ENCODE measurements around the gene HDAC6. TPM values are rescaled to one million over a fixed set of nuclear protein-coding genes. Genes with fewer than 3 reads are reported as not detected.
"Not testable (repeated sequence)": the region's sequence is repeated elsewhere in the genome, so short reads cannot be mapped to it uniquely, and the experiment has no call there.

HDAC6 gene
- polyA plus RNA-seq, 3 donors from 2014 or later, result 13.2 to 22.9 (median 13.5) TPM

- H3K36me3 Mint-ChIP-seq, result no peaks in the 10 kb centered on the region
- no peak overlapping the region for H3K4me3 Mint-ChIP-seq
- H3K9me3 Mint-ChIP-seq, result no peaks in the 10 kb centered on the region
- H3K27ac Mint-ChIP-seq, result no peak overlapping the region
- H3K4me1 Mint-ChIP-seq, result no peaks in the 10 kb centered on the region
- DNase-seq, result no peak
- peaks cover 0 to 12% (median 3%) of the 10 kb centered on the region in 3 donors for H3K27me3 Mint-ChIP-seq (ENCODE audit: low read depth in 3 of 3)
Observed at GRCh38 chrX:48794911-48795515, 6.9 kb upstream of the HDAC6 start.

DNA sequence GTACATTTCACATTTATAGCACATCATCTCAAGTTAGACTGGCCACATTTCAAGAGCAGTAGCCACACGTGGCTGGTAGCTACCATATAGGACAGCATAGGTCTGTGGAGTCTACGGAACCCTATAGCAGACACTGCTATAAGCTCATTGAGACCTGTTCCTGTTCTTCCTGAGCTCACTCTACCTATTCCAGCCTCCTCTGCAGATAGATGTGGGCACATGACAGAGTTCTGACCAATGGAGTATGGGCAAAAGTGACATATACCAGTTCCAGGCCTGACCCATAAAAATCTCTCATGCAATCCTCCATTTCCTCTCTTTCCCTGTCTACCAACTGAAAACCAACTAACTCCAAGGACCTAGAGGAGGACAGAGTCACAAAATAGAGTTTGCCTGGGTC lies 3.5 kb upstream of the HDAC6 start:
- peaks cover 7 to 26% (median 13%) of the 10 kb centered on the region in 3 donors for H3K27me3 Mint-ChIP-seq (ENCODE audit: low read depth in 3 of 3)
- peaks cover 19 to 20% of the 10 kb centered on the region in 2 donors for H3K4me1 Mint-ChIP-seq
- H3K4me3 Mint-ChIP-seq, result no peak overlapping the region
- H3K36me3 Mint-ChIP-seq, result no peaks in the 10 kb centered on the region
- H3K9me3 Mint-ChIP-seq, result no peaks in the 10 kb centered on the region
- DNase-seq, result no peak
- no peak overlapping the region for H3K27ac Mint-ChIP-seq

DNA sequence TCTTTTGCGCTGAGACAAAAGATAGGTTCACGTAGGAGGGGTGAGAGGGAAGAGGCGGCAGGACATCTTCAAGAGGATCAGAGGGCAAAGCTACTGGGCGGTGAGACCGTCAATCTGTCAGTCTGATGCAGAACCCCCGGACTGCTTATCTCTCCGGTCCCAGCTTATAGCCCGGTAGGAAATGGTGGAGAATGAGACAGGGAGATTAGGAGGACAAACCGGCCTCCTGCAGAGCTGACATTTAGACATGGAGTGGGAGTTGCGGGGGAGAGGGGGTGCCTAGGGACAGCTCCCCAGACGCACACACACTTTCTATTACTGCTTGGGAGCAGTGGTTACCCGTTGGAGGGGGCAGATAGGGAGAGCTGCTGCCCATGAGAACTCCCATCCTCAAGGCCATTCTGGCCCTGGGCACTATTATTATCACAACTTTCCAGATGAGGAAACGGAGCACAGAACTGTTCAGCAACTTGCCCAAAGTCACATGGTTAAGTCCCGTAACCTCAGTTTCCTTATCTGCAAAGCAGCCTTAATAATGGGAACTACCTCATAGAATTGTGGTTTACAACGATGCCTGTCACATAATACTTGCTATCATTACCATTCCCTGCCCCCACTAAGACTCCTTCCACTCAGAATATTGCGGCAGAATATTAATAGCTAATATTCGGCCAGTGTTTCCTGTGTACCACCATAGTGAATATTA lies 1.1 kb upstream of the HDAC6 start:
- peak overlapping the region; percentile 93 to 96 (median 95) for H3K4me3 Mint-ChIP-seq
- no peak for DNase-seq
- peak overlapping the region; percentile 97 to 99 (median 98) for H3K27ac Mint-ChIP-seq
- peaks cover 19 to 20% of the 10 kb centered on the region in 2 donors for H3K4me1 Mint-ChIP-seq
- peaks cover 0 to 6% (median 4%) of the 10 kb centered on the region in 3 donors for H3K36me3 Mint-ChIP-seq
- peaks cover 9 to 25% (median 14%) of the 10 kb centered on the region in 3 donors for H3K27me3 Mint-ChIP-seq (ENCODE audit: low read depth in 3 of 3)
- peaks cover 0 to 3% (median 0%) of the 10 kb centered on the region in 6 donors for H3K9me3 Mint-ChIP-seq

DNA sequence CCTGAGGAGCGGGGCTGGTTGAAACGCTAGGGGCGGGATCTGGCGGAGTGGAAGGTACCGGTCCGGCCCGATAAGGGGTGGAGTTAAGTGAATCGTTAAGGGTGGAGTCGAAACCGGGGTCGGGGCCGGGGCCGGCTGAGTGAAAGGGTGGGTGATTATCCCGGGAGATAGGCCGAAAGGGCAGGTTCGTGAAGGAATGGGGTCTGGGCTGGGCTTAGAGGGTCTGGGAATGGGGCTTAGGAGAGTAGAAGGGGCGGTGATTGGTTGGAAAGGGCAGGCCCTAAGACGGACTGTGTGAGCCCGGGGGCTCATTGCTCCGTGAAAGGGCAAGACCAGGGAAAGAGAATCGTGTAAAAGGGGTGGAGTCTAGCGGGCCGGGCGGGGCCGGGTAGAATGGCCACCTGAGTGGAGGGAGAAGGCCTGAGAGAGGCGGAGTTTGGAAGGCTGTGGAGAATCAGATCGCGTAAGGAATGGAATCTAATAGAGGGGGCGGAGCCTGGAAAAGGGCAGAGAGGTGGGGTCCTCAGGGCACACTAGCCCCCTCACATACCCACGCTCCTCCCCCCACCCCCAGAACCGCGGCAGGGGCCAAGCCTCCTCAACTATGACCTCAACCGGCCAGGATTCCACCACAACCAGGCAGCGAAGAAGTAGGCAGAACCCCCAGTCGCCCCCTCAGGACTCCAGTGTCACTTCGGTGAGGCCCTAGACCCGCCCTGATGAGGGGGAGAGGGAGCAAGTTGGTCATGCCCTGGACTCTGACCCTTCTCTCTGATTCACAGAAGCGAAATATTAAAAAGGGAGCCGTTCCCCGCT lies 430 bp downstream of the HDAC6 start:
- Mint-ChIP-seq H3K27me3 (ENCODE audit: low read depth in 3 of 3) (peaks cover 9 to 22% (median 14%) of the 10 kb centered on the region in 3 donors), H3K36me3 (peaks cover 0 to 6% (median 4%) of the 10 kb centered on the region in 3 donors), H3K4me3 (peak overlapping the region; percentile 93 to 96 (median 95)), H3K4me1 (peaks cover 19 to 20% of the 10 kb centered on the region in 2 donors), H3K9me3 (peaks cover 0 to 3% (median 0%) of the 10 kb centered on the region in 6 donors), H3K27ac (peak overlapping the region; percentile 94 to 99 (median 99))
- peak in 1 of 3 donors; percentile 7 for DNase-seq

GRCh38 chrX:48802905-48803200 lies 986 bp downstream of the HDAC6 start:
- no peak for DNase-seq
- H3K9me3 Mint-ChIP-seq, result peaks cover 0 to 3% (median 0%) of the 10 kb centered on the region in 6 donors
- H3K27me3 Mint-ChIP-seq (ENCODE audit: low read depth in 3 of 3), result peaks cover 9 to 22% (median 14%) of the 10 kb centered on the region in 3 donors

GRCh38 chrX:48806081-48806480 lies 4.2 kb downstream of the HDAC6 start:
- H3K36me3 Mint-ChIP-seq, result peaks cover 0 to 6% (median 4%) of the 10 kb centered on the region in 3 donors
- H3K4me1 Mint-ChIP-seq, result peaks cover 12 to 13% of the 10 kb centered on the region in 2 donors
- no peak overlapping the region for H3K27ac Mint-ChIP-seq
- H3K27me3 Mint-ChIP-seq (ENCODE audit: low read depth in 3 of 3), result peaks cover 7 to 12% (median 9%) of the 10 kb centered on the region in 3 donors
- no peak for DNase-seq
- H3K9me3 Mint-ChIP-seq, result peaks cover 0 to 3% (median 0%) of the 10 kb centered on the region in 6 donors
- H3K4me3 Mint-ChIP-seq, result no peak overlapping the region

More at GRCh38 chrX:48802905-48803200, 986 bp downstream of the HDAC6 start:
- Mint-ChIP-seq H3K4me3 (peak overlapping the region; percentile 93 to 96 (median 95)), H3K36me3 (peaks cover 0 to 6% (median 4%) of the 10 kb centered on the region in 3 donors), H3K4me1 (peaks cover 19 to 20% of the 10 kb centered on the region in 2 donors), H3K27ac (peak overlapping the region in 5 of 6 donors; percentile 75 to 99 (median 98))

- Mint-ChIP-seq H3K36me3 (no peaks in the 10 kb centered on the region), H3K4me1 (peaks cover 0 to 5% of the 10 kb centered on the region in 2 donors), H3K27me3 (ENCODE audit: low read depth in 3 of 3) (peaks cover 0 to 7% (median 0%) of the 10 kb centered on the region in 3 donors), H3K9me3 (no peaks in the 10 kb centered on the region), H3K27ac (no peak overlapping the region), H3K4me3 (no peak overlapping the region)
- no peak for DNase-seq
Observed at GRCh38 chrX:48813644-48814043, 11.8 kb downstream of the HDAC6 start.

DNA sequence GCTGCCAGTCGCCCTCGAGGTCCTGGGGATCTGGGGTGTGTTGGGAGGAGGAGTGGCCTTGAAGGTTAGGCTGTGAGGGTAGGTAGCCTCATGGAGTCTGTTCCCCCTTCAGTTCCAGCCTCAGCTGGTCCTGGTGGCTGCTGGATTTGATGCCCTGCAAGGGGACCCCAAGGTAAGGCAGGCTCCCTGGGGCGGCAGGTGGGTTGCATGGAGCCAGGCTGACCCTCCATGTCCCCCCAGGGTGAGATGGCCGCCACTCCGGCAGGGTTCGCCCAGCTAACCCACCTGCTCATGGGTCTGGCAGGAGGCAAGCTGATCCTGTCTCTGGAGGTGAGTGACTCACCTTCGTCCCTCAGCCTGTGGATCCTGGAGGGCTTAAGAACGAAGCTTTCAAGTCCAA lies 12.9 kb downstream of the HDAC6 start:
- no peak for DNase-seq
- Mint-ChIP-seq H3K4me3 (no peak overlapping the region), H3K9me3 (no peaks in the 10 kb centered on the region), H3K27ac (no peak overlapping the region), H3K36me3 (peaks cover 0 to 1% (median 0%) of the 10 kb centered on the region in 3 donors), H3K27me3 (ENCODE audit: low read depth in 3 of 3) (peaks cover under 1 to 7% (median 1%) of the 10 kb centered on the region in 3 donors), H3K4me1 (peaks cover 0 to 5% of the 10 kb centered on the region in 2 donors)

- no peak for DNase-seq
- peaks cover 0 to 5% of the 10 kb centered on the region in 2 donors for H3K4me1 Mint-ChIP-seq
- no peak overlapping the region for H3K27ac Mint-ChIP-seq
- H3K9me3 Mint-ChIP-seq, result no peaks in the 10 kb centered on the region
- H3K36me3 Mint-ChIP-seq, result peaks cover 0 to 5% (median 0%) of the 10 kb centered on the region in 3 donors
- no peak overlapping the region for H3K4me3 Mint-ChIP-seq
- peaks cover 2 to 7% (median 2%) of the 10 kb centered on the region in 3 donors for H3K27me3 Mint-ChIP-seq (ENCODE audit: low read depth in 3 of 3)
Observed at GRCh38 chrX:48815266-48815665, 13.4 kb downstream of the HDAC6 start.

DNA sequence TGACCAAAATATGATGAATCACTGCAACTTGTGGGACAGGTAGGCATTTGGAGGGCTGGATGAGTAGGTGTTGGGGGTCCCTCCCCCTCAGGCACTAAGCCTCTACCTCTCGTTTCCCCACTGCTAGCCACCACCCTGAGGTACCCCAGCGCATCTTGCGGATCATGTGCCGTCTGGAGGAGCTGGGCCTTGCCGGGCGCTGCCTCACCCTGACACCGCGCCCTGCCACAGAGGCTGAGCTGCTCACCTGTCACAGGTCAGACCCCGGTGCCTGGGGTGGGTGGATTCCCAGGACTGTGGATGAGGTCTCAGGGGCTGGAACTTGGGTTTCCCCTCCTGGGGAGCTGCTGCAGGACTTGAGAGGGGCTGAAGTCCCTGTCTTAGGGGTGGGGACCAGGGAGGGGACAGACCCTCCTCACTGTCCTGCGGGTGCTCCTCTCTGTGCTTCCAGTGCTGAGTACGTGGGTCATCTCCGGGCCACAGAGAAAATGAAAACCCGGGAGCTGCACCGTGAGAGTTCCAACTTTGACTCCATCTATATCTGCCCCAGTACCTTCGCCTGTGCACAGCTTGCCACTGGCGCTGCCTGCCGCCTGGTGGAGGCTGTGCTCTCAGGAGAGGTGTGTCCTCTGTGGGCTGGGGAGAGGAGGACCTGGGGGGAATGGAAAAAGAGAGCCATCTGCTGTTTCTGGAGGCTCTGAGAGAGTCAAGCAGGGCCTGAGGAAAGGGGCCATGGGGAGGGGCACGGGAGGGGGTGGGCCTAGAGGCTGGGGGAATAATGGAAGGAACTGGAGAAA lies 14.3 kb downstream of the HDAC6 start:
- Mint-ChIP-seq H3K4me3 (no peak overlapping the region), H3K36me3 (peaks cover 0 to 5% (median 0%) of the 10 kb centered on the region in 3 donors), H3K9me3 (no peaks in the 10 kb centered on the region), H3K27me3 (ENCODE audit: low read depth in 3 of 3) (peaks cover 2 to 7% (median 2%) of the 10 kb centered on the region in 3 donors), H3K27ac (no peak overlapping the region), H3K4me1 (peaks cover 0 to 5% of the 10 kb centered on the region in 2 donors)
- DNase-seq, result no peak

DNA sequence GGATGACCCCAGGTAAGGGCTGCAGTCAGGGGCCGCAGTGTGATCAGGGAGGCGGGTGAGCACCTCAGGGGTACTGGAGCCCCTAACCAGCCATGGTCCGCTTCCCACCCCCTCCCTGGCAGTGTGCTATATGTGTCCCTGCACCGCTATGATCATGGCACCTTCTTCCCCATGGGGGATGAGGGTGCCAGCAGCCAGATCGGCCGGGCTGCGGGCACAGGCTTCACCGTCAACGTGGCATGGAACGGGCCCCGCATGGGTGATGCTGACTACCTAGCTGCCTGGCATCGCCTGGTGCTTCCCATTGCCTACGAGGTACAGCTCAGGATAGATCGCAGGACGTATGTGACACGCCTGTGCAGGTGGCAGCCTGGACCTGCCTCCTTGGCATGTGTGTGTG lies 16.2 kb downstream of the HDAC6 start:
- Mint-ChIP-seq H3K4me3 (no peak overlapping the region), H3K27ac (no peak overlapping the region), H3K36me3 (peaks cover 0 to 5% (median 0%) of the 10 kb centered on the region in 3 donors), H3K9me3 (no peaks in the 10 kb centered on the region), H3K27me3 (ENCODE audit: low read depth in 3 of 3) (peaks cover 0 to 2% (median 2%) of the 10 kb centered on the region in 3 donors), H3K4me1 (peaks cover 0 to 5% of the 10 kb centered on the region in 2 donors)
- no peak for DNase-seq

DNA sequence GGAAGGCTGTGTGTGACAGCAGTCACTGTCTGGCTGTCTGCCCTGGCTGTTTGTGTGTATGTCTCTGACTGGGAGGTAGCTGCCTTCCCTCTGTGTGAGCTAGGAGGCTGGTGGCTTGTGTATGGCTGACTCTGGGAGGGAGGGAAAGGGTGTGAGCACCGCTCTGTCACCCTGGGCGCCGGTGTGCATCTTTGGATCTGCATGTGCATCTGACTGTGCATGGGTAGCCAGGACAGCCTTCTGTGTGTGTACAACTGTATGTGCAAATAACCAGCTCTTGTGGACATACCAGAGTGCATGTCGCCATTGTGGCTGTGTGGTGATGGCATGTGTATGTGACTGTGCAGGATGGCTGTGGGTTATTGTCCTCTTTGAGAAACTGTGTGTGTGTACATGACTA lies 17.0 kb downstream of the HDAC6 start:
- Mint-ChIP-seq H3K27me3 (ENCODE audit: low read depth in 3 of 3) (peaks cover 0 to 2% (median 2%) of the 10 kb centered on the region in 3 donors), H3K36me3 (peaks cover 0 to 5% (median 0%) of the 10 kb centered on the region in 3 donors), H3K4me1 (peaks cover 0 to 2% of the 10 kb centered on the region in 2 donors), H3K27ac (peak overlapping the region in 1 of 6 donors; percentile 4), H3K4me3 (no peak overlapping the region), H3K9me3 (no peaks in the 10 kb centered on the region)
- no peak for DNase-seq

GRCh38 chrX:48819394-48819793 lies 17.5 kb downstream of the HDAC6 start:
- not testable (repeated sequence) for H3K4me3 Mint-ChIP-seq; H3K27me3 Mint-ChIP-seq (ENCODE audit: low read depth in 3 of 3); H3K9me3 Mint-ChIP-seq; H3K4me1 Mint-ChIP-seq; DNase-seq; H3K36me3 Mint-ChIP-seq
- peak overlapping the region in 1 of 6 donors; percentile 4 for H3K27ac Mint-ChIP-seq

Data from immature natural killer cell (primary cell).